H7 (cell line): ENCODE data around the gene WASF2. TPM values are rescaled to one million over a fixed set of nuclear protein-coding genes. Genes with fewer than 3 reads are reported as not detected.

ENCODE experiments used
- DNase-seq: peaks from one replicate; pipeline ENCODE4 v3.0.0; 2012
- H3K27me3 ChIP-seq: 2 replicates; pipeline ENCODE4 v1.6.0; 2011; ENCODE audit warnings: mild to moderate bottlenecking, low read length; ENCODE audit not compliant: control insufficient read depth, insufficient read depth
- H3K36me3 ChIP-seq: replicated peaks from 2 replicates; pipeline ENCODE4 v1.5.1; 2011; ENCODE audit warnings: low read length; ENCODE audit not compliant: control insufficient read depth, insufficient read depth
- H3K4me3 ChIP-seq: 2 replicates; pipeline ENCODE4 v1.5.1; 2011; ENCODE audit warnings: low read depth, mild to moderate bottlenecking, control low read depth, low read length, moderate library complexity; ENCODE audit not compliant: insufficient read depth
- total RNA-seq: library from RNA; depleted of rRNA; stranded (reverse); fragments of >200 nt; shearing (Covaris generic); gene quantifications from 2 replicates; pipeline ENCODE4 v1.2.3, GENCODE V29; 2014

The WASF2 gene
- total RNA-seq, 1 experiment from 2014 or later, result 34.3 TPM

- peaks cover 2% of the 10 kb centered on the region; the same call in 1 of the 2 replicates for H3K27me3 ChIP-seq
- DNase-seq, result no peak
- H3K36me3 ChIP-seq, result no peaks in the 10 kb centered on the region
- peak overlapping the region; percentile 59 for H3K4me3 ChIP-seq
Measured at GRCh38 chr1:27526569-27527222, 36.7 kb upstream of the WASF2 start.

GRCh38 chr1:27525296-27526272, 35.6 kb upstream of the WASF2 start:
- Histone ChIP-seq H3K27me3 (peaks cover 2% of the 10 kb centered on the region; the same call in 1 of the 2 replicates), H3K36me3 (no peaks in the 10 kb centered on the region), H3K4me3 (no peak overlapping the region)
- DNase-seq, result peak; percentile 95

- H3K27me3 ChIP-seq, result peaks cover 2% of the 10 kb centered on the region; the same call in 1 of the 2 replicates
- DNase-seq, result no peak
- no peaks in the 10 kb centered on the region for H3K36me3 ChIP-seq
- no peak overlapping the region for H3K4me3 ChIP-seq
Measured at GRCh38 chr1:27523337-27524020, 33.5 kb upstream of the WASF2 start.

GRCh38 chr1:27522432-27523336, 32.7 kb upstream of the WASF2 start:
- no peak overlapping the region for H3K4me3 ChIP-seq
- H3K27me3 ChIP-seq, result no peaks in the 10 kb centered on the region
- H3K36me3 ChIP-seq, result no peaks in the 10 kb centered on the region
- DNase-seq, result peak; percentile 88

- no peaks in the 10 kb centered on the region for H3K36me3 ChIP-seq
- H3K27me3 ChIP-seq, result no peaks in the 10 kb centered on the region
- DNase-seq, result no peak
- no peak overlapping the region for H3K4me3 ChIP-seq
Measured at GRCh38 chr1:27521861-27522431, 32.0 kb upstream of the WASF2 start.

GRCh38 chr1:27521336-27521831, 31.4 kb upstream of the WASF2 start:
- no peak for DNase-seq
- Histone ChIP-seq H3K36me3 (no peaks in the 10 kb centered on the region), H3K27me3 (no peaks in the 10 kb centered on the region), H3K4me3 (no peak overlapping the region)

GRCh38 chr1:27520651-27521050, 30.7 kb upstream of the WASF2 start:
- no peaks in the 10 kb centered on the region for H3K36me3 ChIP-seq
- H3K4me3 ChIP-seq, result no peak overlapping the region
- H3K27me3 ChIP-seq, result no peaks in the 10 kb centered on the region
- no peak for DNase-seq

GRCh38 chr1:27519331-27520258, 29.6 kb upstream of the WASF2 start:
- no peak overlapping the region for H3K4me3 ChIP-seq
- H3K27me3 ChIP-seq, result no peaks in the 10 kb centered on the region
- peak; percentile 83 for DNase-seq
- no peaks in the 10 kb centered on the region for H3K36me3 ChIP-seq

- no peak overlapping the region for H3K4me3 ChIP-seq
- H3K36me3 ChIP-seq, result no peaks in the 10 kb centered on the region
- H3K27me3 ChIP-seq, result no peaks in the 10 kb centered on the region
- no peak for DNase-seq
Measured at GRCh38 chr1:27518808-27519207, 28.8 kb upstream of the WASF2 start.

GRCh38 chr1:27517907-27518718, 28.1 kb upstream of the WASF2 start:
- Histone ChIP-seq H3K36me3 (no peaks in the 10 kb centered on the region), H3K27me3 (no peaks in the 10 kb centered on the region), H3K4me3 (no peak overlapping the region)
- peak; percentile 72 for DNase-seq

- H3K4me3 ChIP-seq, result no peak overlapping the region
- H3K27me3 ChIP-seq, result no peaks in the 10 kb centered on the region
- DNase-seq, result no peak
- H3K36me3 ChIP-seq, result no peaks in the 10 kb centered on the region
Measured at GRCh38 chr1:27517301-27517700, 27.3 kb upstream of the WASF2 start.

- Histone ChIP-seq H3K4me3 (no peak overlapping the region), H3K36me3 (no peaks in the 10 kb centered on the region), H3K27me3 (no peaks in the 10 kb centered on the region)
- no peak for DNase-seq
Measured at GRCh38 chr1:27515626-27516025, 25.7 kb upstream of the WASF2 start.
